ENCODE data around the gene PTBP2.

Gene PTBP2

GRCh38 chr1:96721416-96722160 is at the start of gene PTBP2:
Gene PTBP2 (plus strand): TSS chr1:96721784. CDS start chr1:96721865, 81 bp downstream.
- DNase-seq = peak; percentile 75

- no peak for DNase-seq
These were observed 46.7 kb upstream of the PTBP2 start for GRCh38 chr1:96674915-96675314.

DNA sequence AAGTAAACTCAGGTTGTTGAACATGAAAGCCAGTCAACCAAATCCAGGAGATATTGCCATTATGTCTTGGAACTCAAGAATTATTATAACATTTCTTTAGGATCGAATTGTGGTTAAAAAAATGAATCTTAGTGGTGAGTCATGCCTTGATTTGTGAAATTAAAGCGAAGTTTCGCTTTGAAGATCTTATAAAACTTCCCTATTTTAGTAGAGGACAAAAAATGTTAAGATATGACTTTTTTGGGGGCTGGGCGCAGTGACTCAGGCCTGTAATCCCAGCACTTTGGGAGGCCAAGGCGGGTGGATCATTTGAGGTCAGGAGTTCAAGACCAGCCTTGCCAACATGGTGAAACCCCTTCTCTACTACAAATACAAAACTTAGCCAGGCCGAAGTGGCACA is 39.5 kb upstream of the PTBP2 start:
- DNase-seq = no peak

- DNase-seq = no peak
These were observed 37.7 kb upstream of the PTBP2 start for GRCh38 chr1:96683931-96684330.

DNA sequence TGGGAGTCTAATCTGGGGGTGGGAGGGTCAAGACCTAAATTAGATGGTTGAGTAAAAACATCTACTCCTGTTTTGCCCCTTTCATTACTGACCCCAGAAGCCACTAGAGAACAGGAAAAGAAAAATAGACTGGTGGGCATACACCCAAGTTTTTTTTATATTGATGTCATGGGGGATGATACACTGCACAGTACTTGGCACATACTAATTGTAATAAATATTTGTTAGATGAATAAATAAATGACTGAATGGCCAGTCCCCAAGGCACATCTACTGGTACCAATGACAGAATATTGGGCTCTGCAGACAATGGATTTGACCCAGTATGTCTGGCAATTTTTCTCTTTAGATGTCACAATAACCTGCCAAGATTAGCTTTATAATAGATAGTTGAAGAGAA is 36.8 kb upstream of the PTBP2 start:
- no peak for DNase-seq

- DNase-seq = no peak
These were observed 32.8 kb upstream of the PTBP2 start for GRCh38 chr1:96688767-96689166.

GRCh38 chr1:96695954-96696353 is 25.6 kb upstream of the PTBP2 start:
- no peak for DNase-seq

DNA sequence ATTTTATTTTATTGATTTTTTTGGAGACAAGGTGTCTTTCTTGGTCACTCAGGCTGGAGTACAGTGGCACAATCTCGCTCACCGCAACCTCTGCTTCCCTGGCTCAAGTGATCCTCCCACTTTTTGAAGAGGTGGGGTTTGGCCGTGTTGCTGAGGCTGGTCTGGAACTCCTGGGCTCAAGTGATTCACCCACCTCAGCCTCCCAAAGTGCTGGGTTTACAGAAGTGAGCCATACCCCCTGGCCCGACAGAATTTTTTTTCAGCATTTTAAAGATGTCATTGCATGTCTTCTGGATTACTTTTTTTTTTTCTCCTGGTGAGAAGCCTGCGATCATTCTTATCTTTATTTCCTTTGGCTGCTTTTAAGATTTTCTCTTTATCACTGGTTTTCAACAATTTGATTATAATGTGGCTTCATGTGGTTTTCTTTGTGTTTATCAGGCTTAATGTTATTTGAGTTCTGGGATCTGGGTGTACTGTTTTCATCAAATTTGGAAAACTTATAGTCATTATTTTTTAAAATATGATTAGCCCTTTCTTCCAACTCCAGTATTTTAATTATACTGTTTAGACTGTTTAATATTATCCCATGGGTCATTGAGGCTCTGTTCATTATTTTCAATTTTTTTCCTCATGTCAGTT is 23.1 kb upstream of the PTBP2 start:
- DNase-seq = no peak

DNA sequence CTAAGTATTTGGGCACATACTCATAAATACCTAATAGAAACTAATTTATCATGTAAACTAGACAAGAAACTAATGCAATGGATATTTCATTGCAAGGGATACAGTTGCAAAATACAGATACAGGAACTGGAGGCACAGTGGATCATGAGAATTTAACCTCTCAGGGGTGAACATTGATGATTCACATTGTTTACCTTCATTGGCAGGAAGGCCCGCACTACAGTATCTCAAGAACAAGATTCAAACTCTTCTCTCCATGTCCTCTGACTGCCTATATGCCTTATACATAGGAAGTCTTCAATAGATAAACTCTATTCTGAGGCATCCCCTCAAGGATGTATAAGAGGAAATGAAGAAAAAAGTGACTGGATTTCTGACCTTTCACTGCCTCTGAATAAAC is 18.4 kb upstream of the PTBP2 start:
- no peak for DNase-seq

DNA sequence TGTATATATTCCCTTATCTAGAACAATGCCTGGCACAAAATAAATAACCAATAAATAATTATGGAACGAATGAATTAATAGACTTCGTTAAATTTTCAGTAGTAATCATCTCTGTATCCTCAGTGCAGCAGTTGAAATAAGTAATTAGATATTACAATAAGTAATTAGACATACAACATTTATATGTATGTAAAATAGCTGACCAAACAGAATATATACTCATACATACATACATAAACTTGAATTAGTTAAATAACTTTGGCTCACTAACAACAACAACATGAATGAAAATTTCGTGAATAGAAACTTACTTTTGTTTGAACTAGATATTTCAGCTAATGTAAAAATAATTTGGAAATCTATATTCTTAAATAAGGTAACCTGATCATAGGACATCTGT is 14.6 kb upstream of the PTBP2 start:
- no peak for DNase-seq

- no peak for DNase-seq
These were observed 13.1 kb upstream of the PTBP2 start for GRCh38 chr1:96708482-96708881.

- DNase-seq = no peak
These were observed 10.7 kb upstream of the PTBP2 start for GRCh38 chr1:96710708-96711477.

DNA sequence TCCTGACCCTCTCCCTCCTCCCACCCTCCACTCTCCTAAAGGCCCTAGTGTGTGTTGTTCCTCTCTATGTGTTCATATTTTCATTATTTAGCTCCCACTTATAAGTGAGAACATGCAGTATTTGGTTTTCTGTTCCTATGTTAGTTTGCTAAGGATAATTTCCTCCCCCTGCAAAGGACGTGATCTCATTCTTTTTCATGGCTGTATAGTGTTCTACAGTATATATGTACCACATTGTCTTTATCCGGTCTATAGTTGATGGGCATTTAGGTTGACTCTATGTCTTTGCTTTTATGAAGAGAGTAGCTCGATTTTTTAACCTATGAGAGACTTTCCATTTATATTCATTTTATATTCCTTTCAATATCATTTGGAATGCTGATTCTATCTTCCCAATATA is 7.9 kb upstream of the PTBP2 start:
- DNase-seq = no peak

DNA sequence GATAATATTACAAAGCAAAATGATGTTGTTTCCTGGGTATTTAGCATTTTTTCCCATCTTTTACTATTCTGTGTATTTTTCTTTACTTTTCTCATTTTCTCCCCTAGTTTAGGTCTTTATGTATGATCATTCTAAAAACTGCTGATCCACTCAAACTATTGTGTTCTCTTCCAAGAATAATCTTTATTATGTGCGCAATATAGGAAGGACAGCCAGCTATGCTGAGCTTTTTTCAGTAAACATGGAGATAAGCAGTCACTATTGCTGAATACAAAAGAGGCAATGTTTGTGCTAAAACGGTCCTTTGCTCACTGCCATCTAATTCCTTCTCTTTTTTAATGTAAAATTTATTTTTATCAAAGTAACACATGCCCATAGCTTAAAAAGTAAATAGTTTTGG is 6.7 kb upstream of the PTBP2 start:
- no peak for DNase-seq

- no peak for DNase-seq
These were observed 6.1 kb upstream of the PTBP2 start for GRCh38 chr1:96715482-96715881.

DNA sequence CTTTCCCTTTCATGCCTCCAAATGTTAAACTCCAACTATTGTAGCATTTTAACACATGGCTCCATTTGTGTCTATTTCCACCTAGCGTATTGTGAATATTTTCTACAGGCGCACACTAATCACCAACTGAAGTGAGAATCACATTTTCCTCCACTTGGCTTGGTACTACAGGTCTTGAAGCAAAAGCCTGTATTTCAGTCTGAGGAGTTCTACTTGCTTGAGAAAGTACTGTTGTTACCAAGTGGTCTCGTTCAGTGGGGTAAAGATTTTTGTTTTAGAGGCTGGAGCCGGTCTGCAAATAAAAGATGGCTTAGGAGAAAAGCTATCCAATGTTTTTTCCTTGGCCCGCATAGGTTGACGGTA is 550 bp upstream of the PTBP2 start:
- no peak for DNase-seq

DNA sequence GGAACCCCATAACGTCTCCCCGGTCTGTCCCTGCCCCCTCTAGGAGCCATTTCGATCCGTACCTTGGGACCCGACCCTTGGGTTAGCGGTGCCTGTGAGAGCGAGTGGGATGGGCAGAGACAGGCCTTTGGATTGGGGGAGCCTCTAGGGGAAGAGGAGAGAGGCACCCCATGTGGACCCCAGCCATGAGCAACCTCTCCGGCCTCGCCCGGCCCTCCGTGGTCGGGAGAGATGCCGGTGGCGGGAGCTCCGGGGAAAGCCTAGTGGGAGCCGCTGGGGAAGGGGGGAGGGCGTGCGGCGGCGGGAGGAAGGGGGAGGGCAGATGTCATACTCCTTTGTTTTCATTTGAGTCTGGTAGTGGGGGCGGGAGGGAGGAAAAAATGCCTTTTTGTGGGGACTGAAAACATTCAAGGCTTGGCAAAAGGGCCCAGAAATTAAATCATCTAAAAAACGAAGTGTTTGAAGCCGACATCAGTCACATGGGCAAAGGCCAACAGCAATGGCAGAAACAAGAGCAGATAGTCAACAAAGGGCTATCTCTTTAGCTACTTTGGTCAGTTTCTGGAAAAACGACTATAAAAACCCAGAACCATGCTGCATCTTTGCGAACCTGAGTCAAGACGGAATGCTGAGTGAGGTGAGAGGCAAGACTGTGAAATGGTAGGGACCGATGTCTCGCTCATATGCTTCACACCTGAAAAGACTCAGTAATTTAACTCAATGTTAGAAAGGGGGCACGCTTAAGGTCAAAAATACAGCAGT is 758 bp downstream of the PTBP2 start:
- DNase-seq = no peak

- DNase-seq = no peak
These were observed 1.4 kb downstream of the PTBP2 start for GRCh38 chr1:96722958-96723357.

- no peak for DNase-seq
These were observed 1.8 kb downstream of the PTBP2 start for GRCh38 chr1:96723377-96723776.

DNA sequence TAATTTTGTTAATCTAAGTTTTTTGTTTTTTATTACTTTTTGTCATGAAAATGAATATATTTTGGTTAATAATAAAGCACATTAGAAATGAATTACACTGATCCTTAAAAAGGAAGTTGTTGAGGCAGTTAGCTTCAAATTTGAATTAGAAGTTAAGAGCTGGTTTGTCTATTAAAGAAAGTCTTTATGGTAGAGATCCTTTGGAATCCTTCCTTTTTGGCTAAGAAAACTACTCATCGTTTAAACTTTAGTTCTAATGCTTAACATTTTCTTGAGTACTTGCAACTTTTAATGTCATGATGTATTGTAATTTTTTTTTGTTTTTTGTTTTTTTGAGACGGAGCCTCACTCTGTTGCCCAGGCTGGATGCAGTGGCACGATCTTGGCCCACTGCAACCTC is 2.4 kb downstream of the PTBP2 start:
- DNase-seq = no peak

DNA sequence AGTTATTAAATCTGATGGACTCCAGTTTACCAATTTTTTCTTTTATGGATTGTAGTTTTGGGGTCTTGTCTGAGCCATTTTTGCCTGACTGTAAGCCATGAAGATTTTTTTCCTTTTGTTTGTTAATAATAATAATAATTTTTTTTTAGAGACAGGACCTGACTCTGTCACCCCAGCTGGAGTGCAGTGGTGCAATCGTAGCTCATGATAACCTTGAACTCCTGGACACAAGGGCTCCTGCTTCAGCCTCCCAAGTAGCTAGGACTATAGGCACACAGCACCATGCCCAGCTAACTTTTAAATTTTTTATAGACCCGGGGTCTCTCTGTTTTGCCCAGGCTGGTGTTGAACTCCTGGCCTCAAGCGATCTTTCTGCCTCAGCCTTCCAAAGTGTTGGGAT is 6.3 kb downstream of the PTBP2 start:
- DNase-seq = no peak

DNA sequence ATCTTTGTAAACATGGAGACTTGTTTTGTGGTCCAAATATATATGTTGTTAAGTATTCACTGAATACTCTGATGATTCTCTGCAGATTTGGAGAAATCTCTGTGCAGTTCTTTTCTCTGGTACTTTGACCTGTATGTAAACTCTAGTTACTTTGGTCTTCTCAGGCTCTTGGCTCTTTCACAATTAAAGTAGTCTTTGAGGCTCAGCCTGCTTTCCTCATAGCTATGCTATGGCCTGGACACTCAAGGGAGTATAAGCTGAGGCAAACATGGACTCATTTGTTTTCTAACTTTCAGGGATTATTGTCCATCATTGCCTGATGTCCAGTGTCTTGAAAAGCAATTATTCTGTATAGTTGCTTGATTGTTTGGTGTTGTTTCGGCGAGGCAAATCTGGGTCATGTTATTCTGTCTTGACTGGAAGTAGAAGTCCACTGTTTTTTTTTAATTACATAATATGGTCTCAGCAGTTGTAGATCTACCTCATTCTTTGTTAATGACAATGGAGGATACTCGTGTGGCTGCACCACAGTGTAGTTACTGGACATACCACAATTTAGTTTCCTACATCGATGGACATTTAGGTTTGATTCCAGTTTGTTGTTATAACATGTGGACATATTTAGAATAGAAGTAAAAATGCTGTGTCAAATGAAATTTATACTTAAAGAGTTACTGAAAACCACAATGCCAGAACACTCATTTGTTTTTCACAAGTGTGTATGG is 9.2 kb downstream of the PTBP2 start:
- no peak for DNase-seq

DNA sequence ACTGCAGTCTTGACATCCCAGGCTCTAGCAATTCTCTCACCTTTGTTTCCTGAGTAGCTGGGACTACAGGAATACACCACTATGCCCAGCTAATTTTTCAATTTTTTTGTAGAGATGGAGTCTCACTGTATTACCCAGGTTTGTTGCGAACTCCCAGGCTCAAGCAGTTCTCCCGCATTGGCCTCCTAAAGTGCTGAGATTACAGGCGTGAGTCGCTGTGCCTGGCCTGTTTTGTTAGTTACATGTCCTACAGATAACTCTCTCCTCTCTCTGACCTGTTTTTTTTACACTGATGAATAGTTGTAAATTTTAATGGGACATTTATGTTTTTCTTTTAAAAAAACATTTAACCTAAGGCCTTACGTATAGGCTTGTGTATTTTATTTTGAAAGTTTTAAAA is 19.8 kb downstream of the PTBP2 start:
- no peak for DNase-seq
